Measurements from ENCODE around the gene AGTR1.
"Not testable (repeated sequence)": the region's sequence is repeated elsewhere in the genome, so short reads cannot be mapped to it uniquely, and the experiment has no call there.

AGTR1 gene

DNA sequence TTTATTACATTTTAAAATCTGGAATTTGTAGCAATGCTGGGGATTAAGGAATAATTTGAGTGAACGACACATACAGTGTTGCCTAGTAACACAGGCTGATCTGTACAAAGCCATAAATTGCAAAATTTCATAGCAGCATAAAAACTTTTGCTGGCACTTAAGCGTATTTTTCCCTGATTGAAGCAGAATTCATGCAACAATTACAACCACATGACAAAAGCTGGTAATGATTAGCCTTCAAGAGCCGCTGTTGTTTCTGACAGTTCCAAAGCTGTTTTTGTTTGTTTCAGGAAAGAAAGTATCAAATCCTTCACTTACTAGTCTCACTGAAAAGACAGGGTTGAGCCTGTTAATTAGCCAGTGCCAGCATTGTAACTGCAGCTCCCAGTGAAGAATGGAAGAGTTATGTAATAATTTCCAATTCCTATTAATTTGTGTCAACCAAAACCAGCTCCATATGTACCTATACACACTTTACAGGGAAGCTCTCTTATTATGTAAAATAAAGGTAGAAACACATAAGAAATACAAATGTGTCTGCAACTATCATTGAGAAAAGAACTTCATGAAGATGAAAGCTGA, 60.7 kb downstream of the AGTR1 start:
- DNase-seq (ENCODE audit: low spot score), result no peak

DNA sequence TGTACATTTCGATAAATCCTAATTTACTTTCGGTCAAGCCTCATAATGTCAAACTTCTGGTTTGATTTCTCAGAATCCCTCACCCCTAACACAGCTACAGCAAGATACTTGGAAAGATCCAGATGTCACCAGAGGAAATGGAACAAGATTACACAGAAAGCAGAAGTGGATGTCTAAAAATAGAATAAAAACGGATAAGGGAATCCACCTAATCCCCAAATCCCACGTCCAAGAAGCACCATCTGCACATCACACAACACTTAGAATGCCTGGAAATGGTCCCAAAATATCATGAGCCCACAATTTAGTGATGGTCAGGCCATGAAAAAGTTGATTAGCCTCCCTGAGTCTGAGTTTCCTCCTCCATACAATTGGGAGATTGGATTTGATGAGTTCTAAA, 61.7 kb downstream of the AGTR1 start:
- DNase-seq (ENCODE audit: low spot score), result no peak

DNA sequence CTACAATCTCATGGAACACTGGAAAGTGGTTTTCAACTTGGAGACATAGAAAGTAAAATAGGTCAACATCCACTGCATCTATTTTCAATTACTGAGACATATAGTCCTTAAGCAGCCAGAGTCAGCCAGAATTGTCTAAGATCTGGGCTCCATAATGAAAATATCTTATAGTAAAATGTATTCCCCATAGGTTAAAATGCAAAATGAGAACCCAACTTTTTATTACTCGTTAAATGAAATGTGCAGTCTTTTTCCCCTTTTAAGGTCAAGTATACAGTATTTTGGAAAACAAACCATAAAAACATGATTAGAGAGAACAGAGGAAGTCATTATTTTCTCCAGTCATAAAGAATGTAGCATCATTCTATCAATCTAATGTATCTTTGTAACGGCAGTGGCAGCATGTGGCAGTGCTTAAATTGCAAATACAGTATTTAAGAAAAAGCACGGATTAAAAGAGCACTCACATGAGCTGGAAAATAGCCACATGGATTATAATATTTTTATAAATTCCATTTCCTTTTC, 65.5 kb downstream of the AGTR1 start:
- DNase-seq (ENCODE audit: low spot score), result no peak

DNA sequence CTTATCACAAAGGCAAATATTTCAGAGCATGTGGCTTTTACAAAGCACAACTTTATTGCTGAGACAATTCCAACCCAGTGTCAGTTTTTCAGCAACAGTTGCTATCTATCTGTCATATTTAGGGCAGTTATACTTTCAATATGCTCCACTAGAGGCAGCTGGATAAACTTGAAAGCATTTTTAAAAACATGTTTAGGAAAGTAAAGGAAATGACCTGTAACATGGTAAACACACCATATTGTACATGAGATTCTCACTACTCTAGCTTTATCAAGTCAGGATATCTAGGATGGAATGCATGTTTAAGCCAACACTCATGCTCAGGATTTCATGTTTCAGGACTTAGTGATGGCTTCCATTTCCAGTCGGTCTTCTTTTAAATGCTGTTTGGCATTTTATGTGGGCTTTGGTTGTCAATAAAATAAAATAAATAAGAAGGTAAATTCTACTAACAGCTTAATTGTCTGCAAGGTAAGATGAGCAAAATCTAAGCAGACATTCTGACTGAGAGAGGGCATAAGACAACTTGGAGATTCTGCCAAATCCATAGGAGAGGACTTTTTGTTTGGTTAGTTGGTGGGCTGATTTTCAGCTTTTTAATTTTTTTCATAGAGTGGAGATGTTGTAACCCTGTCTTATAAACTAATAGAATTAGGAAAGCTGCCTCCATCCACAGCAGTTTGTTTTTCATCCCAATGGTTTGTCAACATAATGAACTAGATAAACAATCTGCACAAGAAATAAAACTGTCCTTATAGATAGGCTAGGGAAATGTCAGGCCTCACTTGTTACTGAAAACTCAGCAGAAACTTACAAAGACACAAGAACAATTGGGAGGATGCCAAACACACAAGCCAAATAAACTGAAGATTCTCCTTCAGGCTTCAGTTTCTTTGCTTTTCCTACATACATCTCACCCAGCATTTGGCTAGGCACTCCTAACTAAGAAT, 66.6 kb downstream of the AGTR1 start:
- no peak for DNase-seq (ENCODE audit: low spot score)

DNA sequence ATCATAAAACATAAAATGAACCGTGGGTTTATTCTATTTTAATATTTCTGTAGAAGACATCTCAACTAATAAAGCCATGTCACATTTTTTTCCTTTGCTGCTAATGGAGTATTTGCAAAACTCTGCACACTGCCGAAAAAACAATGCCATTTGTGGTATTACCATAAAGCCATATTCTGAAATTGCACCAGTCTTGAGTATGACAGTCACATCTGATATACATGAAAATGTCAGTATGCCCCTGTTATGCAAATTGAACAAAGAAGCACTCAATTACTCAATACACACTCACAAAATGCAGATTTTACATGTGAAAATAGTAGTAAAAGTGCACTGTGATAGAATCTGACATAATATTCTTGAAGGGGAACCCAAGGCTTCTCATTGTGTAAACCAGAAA, 74.7 kb downstream of the AGTR1 start:
- no peak for DNase-seq (ENCODE audit: low spot score)

DNA sequence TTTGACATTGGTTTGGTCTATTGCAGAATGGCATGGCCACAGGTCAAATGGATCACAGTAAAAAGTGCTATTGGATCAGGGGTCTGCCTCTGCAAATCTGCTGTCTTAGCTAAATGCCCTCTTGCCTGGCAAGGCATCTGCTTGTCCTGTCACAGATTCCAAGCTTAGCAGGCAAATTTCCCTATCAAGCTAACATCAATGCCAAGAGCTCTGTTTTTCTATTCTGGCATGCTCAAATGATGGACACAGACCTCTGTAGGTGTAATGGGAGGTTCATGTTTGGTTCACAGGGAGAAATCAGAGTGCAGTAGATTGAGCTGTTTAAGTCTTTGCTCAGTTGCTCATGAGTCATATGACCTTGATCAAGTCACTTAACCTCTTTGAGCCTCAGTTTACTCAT, 75.1 kb downstream of the AGTR1 start:
- DNase-seq (ENCODE audit: low spot score), result no peak

DNA sequence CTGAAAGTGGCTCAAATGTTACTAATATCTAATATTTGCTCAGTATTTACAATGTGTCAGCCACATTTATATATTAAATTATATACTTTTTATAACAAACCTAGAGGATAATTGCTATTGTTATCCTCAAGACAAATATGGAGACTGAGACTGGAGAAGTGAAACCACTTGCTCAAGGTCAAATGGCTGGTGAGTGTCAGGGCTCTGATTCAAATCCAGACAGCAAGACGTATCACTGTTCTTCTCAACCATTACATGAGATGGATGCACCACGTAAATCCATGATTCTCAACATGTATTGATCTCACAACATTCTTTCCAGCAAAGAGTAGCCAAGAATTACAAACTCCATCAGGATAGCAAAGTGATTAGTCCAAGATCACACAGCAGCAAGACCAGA, 76.1 kb downstream of the AGTR1 start:
- no peak for DNase-seq (ENCODE audit: low spot score)

DNA sequence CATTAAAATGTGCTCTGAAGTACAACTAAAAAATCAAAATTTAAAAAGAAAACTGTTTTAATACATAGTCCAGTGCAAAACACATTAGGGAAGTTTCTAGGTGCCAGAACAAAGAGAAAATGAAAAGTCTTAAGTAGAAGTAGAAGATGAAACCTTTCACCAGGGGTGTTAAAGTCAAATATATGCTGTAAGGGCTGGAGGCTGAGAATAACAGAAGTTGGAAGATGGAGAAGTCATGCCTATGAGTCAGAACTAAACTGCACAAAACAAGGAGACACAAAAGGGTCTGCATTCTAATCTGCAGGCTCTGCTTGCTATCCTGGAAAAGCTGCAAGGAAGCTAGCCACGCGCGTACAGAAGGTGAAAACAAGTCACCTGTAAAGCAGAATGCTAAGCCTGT, 81.2 kb downstream of the AGTR1 start:
- no peak for DNase-seq (ENCODE audit: low spot score)

DNA sequence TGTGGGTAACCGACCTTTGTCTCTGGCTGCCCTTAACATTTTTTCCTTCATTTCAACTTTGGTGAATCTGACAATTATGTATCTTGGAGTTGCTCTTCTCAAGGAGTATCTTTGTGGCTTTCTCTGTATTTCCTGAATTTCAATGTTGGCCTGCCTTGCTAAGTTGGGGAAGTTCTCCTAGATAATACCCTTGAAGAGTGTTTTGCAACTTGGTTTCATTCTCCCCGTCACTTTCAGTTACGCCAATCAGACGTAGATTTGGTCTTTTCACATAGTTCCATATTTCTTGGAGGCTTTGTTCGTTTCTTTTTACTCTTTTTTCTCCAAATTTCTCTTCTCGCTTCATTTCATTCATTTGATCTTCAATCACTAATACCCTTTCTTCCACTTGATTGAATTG, 87.3 kb downstream of the AGTR1 start:
- not testable (repeated sequence) for DNase-seq (ENCODE audit: low spot score)

DNA sequence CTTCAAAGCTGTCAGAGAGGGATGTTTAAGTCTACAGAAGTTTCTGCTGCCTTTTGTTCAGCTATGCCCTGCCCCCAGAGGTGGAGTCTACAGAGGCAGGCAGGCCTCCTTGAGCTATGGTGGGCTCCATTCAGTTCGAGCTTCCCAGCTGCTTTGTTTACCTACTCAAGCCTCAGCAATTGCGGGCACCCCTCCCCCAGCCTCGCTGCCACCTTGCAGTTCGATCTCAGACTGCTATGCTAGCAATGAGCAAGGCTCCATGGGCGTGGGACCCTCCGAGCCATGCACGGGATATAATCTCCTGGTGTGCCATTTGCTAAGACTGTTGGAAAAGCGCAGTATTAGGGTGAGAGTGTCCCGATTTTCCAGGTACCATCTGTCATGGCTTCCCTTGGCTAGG, 88.5 kb downstream of the AGTR1 start:
- DNase-seq (ENCODE audit: low spot score), result not testable (repeated sequence)

DNA sequence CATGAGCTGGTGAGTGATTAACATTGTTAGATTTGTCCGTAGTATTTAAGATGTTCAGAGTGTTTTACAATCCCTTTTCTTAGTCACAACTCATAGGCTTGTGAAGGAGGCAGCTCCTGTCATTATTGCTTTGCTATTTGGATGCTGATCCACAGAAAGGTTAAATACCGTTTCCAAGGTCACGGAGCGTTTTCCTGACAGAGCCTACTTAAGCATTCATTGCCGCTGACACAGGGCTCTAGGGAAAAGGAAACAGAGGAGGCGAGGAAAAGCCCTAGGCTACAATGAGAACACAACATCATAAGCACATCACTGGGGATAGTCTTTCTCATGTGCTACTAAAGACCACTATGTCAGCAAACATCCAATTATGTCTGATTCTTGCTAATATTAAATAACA, 91.4 kb downstream of the AGTR1 start:
- DNase-seq (ENCODE audit: low spot score), result no peak

DNA sequence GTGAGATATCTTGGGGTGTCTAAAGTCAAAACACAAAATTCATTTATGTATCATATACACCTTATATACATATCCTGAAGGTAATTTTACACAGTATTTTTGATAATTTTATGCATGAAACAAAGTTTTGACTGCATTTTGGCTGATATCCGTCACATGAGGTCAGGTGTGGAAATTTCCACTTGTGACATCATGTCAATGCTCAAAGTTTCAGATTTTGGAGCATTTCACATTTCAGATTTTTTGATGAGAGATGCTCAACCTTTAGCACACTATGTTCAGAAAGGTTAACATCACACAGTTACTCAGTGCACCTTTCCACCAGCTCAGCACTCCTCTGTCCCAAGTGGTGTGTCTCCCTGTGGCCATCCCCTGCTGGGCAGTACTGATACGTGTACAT, 92.2 kb downstream of the AGTR1 start:
- no peak for DNase-seq (ENCODE audit: low spot score)

DNA sequence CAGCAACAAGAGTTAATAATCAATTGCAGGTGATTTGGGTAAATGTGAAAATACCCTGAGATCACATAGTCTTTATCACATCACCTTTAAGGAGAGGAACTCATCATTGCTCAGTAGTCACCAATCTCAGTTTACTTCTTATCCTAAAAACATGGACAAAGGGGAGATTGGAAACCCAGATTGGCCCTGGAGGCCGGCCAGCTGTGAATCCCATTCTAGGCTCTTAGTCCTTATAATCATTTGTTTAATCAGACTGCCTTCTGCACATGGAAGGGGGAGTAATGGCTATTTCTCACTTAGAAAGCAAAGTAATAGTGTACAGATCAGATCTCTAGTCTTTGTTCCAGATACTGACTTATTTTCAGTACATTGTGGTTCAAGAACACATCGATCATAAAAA, 92.7 kb downstream of the AGTR1 start:
- no peak for DNase-seq (ENCODE audit: low spot score)

DNA sequence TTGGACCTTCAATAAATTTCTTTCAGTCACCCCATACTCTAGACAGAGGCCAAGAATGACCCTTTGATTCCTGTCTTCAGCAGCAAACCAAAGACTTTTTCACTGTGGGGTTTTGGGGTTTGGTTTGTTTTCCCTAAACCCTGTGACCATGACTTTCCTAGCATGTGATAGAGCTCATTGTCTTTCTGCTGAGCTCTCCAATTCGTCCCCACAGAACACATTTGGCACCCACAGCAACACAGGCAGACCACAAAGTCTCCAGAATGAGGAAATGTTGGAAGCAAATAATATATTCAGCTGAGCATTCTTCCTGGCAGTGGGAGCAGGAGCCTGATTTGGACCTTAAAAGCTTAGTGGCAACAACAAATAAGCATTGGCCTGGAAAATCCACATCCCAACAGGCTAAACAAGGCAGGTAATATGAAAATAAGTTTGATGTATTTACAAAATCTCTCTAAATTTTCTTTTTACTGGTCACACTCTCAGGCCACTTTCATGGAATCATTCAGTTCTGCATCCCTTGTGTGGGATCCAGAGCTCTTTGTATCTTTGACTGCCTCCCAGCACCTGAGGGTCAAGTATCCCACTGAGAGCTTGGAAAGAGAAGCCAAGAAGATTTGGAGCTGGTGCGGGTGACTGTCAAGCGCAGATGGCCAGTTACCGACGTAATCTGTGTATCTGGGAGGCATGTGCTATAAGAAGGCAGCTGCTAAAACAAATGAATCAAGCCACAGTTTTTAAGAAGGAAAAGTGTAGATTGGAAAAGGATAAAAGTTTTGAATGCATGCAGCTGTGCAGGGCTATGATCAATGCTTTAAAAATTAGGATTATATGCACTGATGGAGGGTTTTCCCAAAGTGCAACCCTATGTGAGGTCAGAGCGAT, 93.4 kb downstream of the AGTR1 start:
- peak; percentile 24 for DNase-seq (ENCODE audit: low spot score)

DNA sequence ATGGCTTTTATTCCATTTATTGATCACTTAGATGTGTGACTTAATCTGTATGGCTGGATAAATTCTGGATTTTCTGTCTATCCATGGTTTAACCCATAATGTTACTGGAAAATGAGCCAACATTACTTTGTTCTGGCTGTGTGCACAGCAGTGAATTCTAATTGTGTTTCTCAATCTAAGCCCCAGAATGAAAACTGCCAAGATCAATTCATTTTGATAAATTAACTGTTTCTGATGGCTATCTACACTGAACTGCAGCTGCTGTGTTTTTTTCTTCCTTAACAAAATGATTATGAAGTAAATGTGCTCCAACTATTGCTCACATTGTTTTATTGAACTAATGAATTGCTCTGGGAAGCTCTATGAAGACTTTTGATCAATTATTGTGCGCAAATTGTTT, 94.2 kb downstream of the AGTR1 start:
- no peak for DNase-seq (ENCODE audit: low spot score)

DNA sequence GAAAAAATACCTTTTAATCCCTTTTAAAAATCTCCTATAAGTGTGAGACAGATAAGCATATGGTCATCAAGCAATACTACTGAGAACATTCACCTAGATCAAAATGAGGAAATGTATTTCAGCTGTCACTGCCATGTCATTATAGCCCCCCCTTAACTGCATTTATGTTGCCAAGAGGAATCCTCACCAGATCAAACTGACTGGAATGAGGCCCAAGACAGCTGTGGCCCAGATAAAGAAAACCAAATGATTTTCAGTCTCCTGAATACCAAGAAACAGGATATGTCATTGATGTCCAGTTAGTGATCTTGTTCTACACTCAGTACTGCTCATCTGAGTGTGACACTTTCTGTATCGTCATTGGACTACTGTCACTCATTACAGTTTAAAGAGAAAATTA, 94.8 kb downstream of the AGTR1 start:
- DNase-seq (ENCODE audit: low spot score), result no peak
